ENCODE measurements around the gene MACROD1.
A peak's percentile ranks its signal among the peaks of the same experiment; 100 is the strongest.

DNA sequence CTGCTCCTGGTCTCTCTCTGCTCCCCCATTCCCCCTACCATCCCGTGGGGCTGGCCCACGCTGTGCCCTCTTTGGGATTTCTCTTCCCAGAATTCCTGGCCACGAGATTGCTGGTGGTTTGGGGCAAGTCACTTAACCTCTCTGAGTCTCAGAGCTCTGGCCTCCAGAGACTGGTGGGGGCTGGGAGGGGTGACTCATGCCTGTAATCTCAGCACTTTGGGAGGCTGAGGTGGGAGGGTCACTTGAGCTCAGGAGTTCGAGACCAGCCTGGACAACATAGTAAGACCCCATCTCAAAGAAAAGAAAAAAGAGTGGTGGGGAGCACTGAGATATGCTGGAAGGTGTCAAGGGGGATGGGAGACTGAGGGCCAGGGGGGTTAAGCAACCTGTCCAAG lies 161.3 kb downstream of the MACROD1 start:
- no peak for TF ChIP-seq ELF2 (CRISPR knock-in tag; IDR thresholded peaks at IDR 0.05)
- no peak for TF ChIP-seq EP300 (IDR thresholded peaks at IDR 0.05; ENCODE audit: low read length)
- TF ChIP-seq NR3C1 (CRISPR knock-in tag; IDR thresholded peaks at IDR 0.05): no peak
- no peak for TF ChIP-seq RFX5 (IDR thresholded peaks at IDR 0.05; ENCODE audit: low read depth, low read length)
- peak in 1 of 2 experiments; percentile 76; a peak in 2 of 4 replicates for TF ChIP-seq RCOR1 (IDR thresholded peaks at IDR 0.05; ENCODE audit: borderline replicate concordance in 1 of 2, low read depth in 2 of 2, low read length in 2 of 2)
- TF ChIP-seq, protein P1, sequence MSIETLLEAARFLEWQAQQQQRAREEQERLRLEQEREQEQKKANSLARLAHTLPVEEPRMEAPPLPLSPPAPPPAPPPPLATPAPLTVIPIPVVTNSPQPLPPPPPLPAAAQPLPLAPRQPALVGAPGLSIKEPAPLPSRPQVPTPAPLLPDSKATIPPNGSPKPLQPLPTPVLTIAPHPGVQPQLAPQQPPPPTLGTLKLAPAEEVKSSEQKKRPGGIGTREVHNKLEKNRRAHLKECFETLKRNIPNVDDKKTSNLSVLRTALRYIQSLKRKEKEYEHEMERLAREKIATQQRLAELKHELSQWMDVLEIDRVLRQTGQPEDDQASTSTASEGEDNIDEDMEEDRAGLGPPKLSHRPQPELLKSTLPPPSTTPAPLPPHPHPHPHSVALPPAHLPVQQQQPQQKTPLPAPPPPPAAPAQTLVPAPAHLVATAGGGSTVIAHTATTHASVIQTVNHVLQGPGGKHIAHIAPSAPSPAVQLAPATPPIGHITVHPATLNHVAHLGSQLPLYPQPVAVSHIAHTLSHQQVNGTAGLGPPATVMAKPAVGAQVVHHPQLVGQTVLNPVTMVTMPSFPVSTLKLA (conservative IDR thresholded peaks at IDR 0.05): no peak
- TF ChIP-seq POLR3A (IDR thresholded peaks at IDR 0.05; ENCODE audit: borderline replicate concordance, extremely low read depth, insufficient read depth, insufficient read length): no peak
- TF ChIP-seq, protein P2, sequence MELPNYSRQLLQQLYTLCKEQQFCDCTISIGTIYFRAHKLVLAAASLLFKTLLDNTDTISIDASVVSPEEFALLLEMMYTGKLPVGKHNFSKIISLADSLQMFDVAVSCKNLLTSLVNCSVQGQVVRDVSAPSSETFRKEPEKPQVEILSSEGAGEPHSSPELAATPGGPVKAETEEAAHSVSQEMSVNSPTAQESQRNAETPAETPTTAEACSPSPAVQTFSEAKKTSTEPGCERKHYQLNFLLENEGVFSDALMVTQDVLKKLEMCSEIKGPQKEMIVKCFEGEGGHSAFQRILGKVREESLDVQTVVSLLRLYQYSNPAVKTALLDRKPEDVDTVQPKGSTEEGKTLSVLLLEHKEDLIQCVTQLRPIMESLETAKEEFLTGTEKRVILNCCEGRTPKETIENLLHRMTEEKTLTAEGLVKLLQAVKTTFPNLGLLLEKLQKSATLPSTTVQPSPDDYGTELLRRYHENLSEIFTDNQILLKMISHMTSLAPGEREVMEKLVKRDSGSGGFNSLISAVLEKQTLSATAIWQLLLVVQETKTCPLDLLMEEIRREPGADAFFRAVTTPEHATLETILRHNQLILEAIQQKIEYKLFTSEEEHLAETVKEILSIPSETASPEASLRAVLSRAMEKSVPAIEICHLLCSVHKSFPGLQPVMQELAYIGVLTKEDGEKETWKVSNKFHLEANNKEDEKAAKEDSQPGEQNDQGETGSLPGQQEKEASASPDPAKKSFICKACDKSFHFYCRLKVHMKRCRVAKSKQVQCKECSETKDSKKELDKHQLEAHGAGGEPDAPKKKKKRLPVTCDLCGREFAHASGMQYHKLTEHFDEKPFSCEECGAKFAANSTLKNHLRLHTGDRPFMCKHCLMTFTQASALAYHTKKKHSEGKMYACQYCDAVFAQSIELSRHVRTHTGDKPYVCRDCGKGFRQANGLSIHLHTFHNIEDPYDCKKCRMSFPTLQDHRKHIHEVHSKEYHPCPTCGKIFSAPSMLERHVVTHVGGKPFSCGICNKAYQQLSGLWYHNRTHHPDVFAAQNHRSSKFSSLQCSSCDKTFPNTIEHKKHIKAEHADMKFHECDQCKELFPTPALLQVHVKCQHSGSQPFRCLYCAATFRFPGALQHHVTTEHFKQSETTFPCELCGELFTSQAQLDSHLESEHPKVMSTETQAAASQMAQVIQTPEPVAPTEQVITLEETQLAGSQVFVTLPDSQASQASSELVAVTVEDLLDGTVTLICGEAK (IDR thresholded peaks at IDR 0.05): no peak
- TF ChIP-seq, protein P2 (CRISPR knock-in tag; IDR thresholded peaks at IDR 0.05): no peak
- TF ChIP-seq, protein P3, sequence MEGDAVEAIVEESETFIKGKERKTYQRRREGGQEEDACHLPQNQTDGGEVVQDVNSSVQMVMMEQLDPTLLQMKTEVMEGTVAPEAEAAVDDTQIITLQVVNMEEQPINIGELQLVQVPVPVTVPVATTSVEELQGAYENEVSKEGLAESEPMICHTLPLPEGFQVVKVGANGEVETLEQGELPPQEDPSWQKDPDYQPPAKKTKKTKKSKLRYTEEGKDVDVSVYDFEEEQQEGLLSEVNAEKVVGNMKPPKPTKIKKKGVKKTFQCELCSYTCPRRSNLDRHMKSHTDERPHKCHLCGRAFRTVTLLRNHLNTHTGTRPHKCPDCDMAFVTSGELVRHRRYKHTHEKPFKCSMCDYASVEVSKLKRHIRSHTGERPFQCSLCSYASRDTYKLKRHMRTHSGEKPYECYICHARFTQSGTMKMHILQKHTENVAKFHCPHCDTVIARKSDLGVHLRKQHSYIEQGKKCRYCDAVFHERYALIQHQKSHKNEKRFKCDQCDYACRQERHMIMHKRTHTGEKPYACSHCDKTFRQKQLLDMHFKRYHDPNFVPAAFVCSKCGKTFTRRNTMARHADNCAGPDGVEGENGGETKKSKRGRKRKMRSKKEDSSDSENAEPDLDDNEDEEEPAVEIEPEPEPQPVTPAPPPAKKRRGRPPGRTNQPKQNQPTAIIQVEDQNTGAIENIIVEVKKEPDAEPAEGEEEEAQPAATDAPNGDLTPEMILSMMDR (IDR thresholded peaks at IDR 0.05 in 2 of 3, conservative IDR thresholded peaks at IDR 0.05 in 1 of 3; ENCODE audit: insufficient read depth in 2 of 3, low read depth in 1 of 3, low read length in 3 of 3): no peak
- TF ChIP-seq FOXA1 (IDR thresholded peaks at IDR 0.05; ENCODE audit: borderline replicate concordance): no peak
- TF ChIP-seq ZNF311 (CRISPR knock-in tag; IDR thresholded peaks at IDR 0.05): no peak
- TF ChIP-seq PHF20 (IDR thresholded peaks at IDR 0.05; ENCODE audit: partially characterized antibody): no peak
